HEK293 (cell line): ENCODE results near the gene DMAC2L.

ENCODE experiments used
- BCL11A ChIP-seq: fragments of 450-650 bp; formaldehyde crosslinking; IDR thresholded peaks from 2 replicates; pipeline ENCODE4 v1.5.1; 2016; ENCODE audit warnings: low read depth, missing biosample characterization, missing genetic modification characterization
- ELK4 ChIP-seq: IDR thresholded peaks from 2 replicates; pipeline ENCODE4 v1.6.1; 2011; ENCODE audit warnings: mild to moderate bottlenecking, low read depth, low read length, borderline replicate concordance
- KLF7 ChIP-seq: fragments of 450-650 bp; formaldehyde crosslinking; IDR thresholded peaks from 2 replicates; pipeline ENCODE4 v1.5.1; 2016; ENCODE audit warnings: missing biosample characterization, missing genetic modification characterization, borderline replicate concordance
- REPIN1 ChIP-seq: fragments of 450-650 bp; formaldehyde crosslinking; IDR thresholded peaks from 2 replicates; pipeline ENCODE4 v1.5.1; 2017; ENCODE audit warnings: missing biosample characterization, missing genetic modification characterization, low read depth
- SALL2 ChIP-seq: fragments of 450-650 bp; formaldehyde crosslinking; IDR thresholded peaks from 2 replicates; pipeline ENCODE4 v1.5.0; 2017; ENCODE audit warnings: missing biosample characterization, mild to moderate bottlenecking, missing genetic modification characterization, borderline replicate concordance
- SCRT1 ChIP-seq: fragments of 450-650 bp; formaldehyde crosslinking; IDR thresholded peaks from 2 replicates; pipeline ENCODE4 v1.5.1; 2016; ENCODE audit warnings: missing biosample characterization, missing genetic modification characterization, borderline replicate concordance
- SP7 ChIP-seq: fragments of 450-650 bp; formaldehyde crosslinking; IDR thresholded peaks from 2 replicates; pipeline ENCODE4 v1.5.1; 2016; ENCODE audit warnings: missing biosample characterization, missing genetic modification characterization
- WT1 ChIP-seq: fragments of 450-650 bp; formaldehyde crosslinking; IDR thresholded peaks from 2 replicates; pipeline ENCODE4 v1.5.1; 2016; ENCODE audit warnings: missing biosample characterization, missing genetic modification characterization
- ZBTB10 ChIP-seq: fragments of 450-650 bp; formaldehyde crosslinking; IDR thresholded peaks from 2 replicates; pipeline ENCODE4 v1.5.1; 2016; ENCODE audit warnings: missing biosample characterization, missing genetic modification characterization
- ZNF10 ChIP-seq: fragments of 450-650 bp; formaldehyde crosslinking; IDR thresholded peaks from 2 replicates; pipeline ENCODE4 v1.5.1; 2017; ENCODE audit warnings: missing biosample characterization, missing genetic modification characterization
- ZNF16 ChIP-seq: fragments of 450-650 bp; formaldehyde crosslinking; IDR thresholded peaks from 2 replicates; pipeline ENCODE4 v1.5.1; 2016; ENCODE audit warnings: low read depth, missing biosample characterization, missing genetic modification characterization
- ZNF169 ChIP-seq: fragments of 450-650 bp; formaldehyde crosslinking; IDR thresholded peaks from 2 replicates; pipeline ENCODE4 v1.5.1; 2016; ENCODE audit warnings: missing biosample characterization, missing genetic modification characterization
- ZNF2 ChIP-seq: fragments of 450-650 bp; formaldehyde crosslinking; IDR thresholded peaks from 2 replicates; pipeline ENCODE4 v1.5.1; 2016; ENCODE audit warnings: missing biosample characterization, missing genetic modification characterization
- ZNF350 ChIP-seq: fragments of 450-650 bp; formaldehyde crosslinking; IDR thresholded peaks from 2 replicates; pipeline ENCODE4 v1.5.0; 2017; ENCODE audit warnings: missing biosample characterization, mild to moderate bottlenecking, missing genetic modification characterization
- ZNF354C ChIP-seq: fragments of 450-650 bp; formaldehyde crosslinking; IDR thresholded peaks from 2 replicates; pipeline ENCODE4 v1.5.1; 2016; ENCODE audit warnings: missing biosample characterization, missing genetic modification characterization, low read depth, borderline replicate concordance
- ZNF394 ChIP-seq: fragments of 450-650 bp; formaldehyde crosslinking; IDR thresholded peaks from 2 replicates; pipeline ENCODE4 v1.5.1; 2016; ENCODE audit warnings: missing biosample characterization, missing genetic modification characterization, mild to moderate bottlenecking, moderate library complexity, borderline replicate concordance
- ZNF423 ChIP-seq: fragments of 450-650 bp; formaldehyde crosslinking; IDR thresholded peaks from 2 replicates; pipeline ENCODE4 v1.5.1; 2016; ENCODE audit warnings: missing biosample characterization, missing genetic modification characterization
- ZNF433 ChIP-seq: fragments of 450-650 bp; formaldehyde crosslinking; IDR thresholded peaks from 2 replicates; pipeline ENCODE4 v1.5.1; 2016; ENCODE audit warnings: missing biosample characterization, missing genetic modification characterization, low read depth
- ZNF555 ChIP-seq: fragments of 450-650 bp; formaldehyde crosslinking; conservative IDR thresholded peaks from 2 replicates; pipeline ENCODE4 v1.5.1; 2017; ENCODE audit warnings: missing biosample characterization, mild to moderate bottlenecking, missing genetic modification characterization, inconsistent platforms
- ZNF664 ChIP-seq: fragments of 450-650 bp; formaldehyde crosslinking; IDR thresholded peaks from 2 replicates; pipeline ENCODE4 v1.5.1; 2016; ENCODE audit warnings: missing biosample characterization, missing genetic modification characterization
- ZNF785 ChIP-seq: fragments of 450-650 bp; formaldehyde crosslinking; IDR thresholded peaks from 2 replicates; pipeline ENCODE4 v1.5.1; 2016; ENCODE audit warnings: missing biosample characterization, missing genetic modification characterization
- ZSCAN23 ChIP-seq: fragments of 450-650 bp; formaldehyde crosslinking; IDR thresholded peaks from 2 replicates; pipeline ENCODE4 v1.5.1; 2016; ENCODE audit warnings: missing biosample characterization, missing genetic modification characterization
- TF ChIP-seq, protein P1 (sequence below): fragments of 450-650 bp; formaldehyde crosslinking; IDR thresholded peaks from 2 replicates; pipeline ENCODE4 v1.5.1; 2016; ENCODE audit warnings: missing biosample characterization, missing genetic modification characterization
- TF ChIP-seq, protein P2 (sequence below): fragments of 450-650 bp; formaldehyde crosslinking; conservative IDR thresholded peaks from 2 replicates; pipeline ENCODE4 v1.5.1; 2016; ENCODE audit warnings: low read depth, missing biosample characterization, missing genetic modification characterization
- TF ChIP-seq, protein P3 (sequence below): fragments of 450-650 bp; formaldehyde crosslinking; IDR thresholded peaks from 2 replicates; pipeline ENCODE4 v1.5.1; 2016; ENCODE audit warnings: missing biosample characterization, missing genetic modification characterization
- TF ChIP-seq, protein P4 (sequence below): fragments of 450-650 bp; formaldehyde crosslinking; IDR thresholded peaks from 2 replicates; pipeline ENCODE4 v1.5.1; 2016; ENCODE audit warnings: missing biosample characterization, missing genetic modification characterization

DMAC2L gene

GRCh38 chr14:50311972-50312733 is at the start of gene DMAC2L, which contains the start of gene L2HGDH (continued):
- no peak for TF ChIP-seq ZNF433 (tag by site-specific recombination)
- TF ChIP-seq ZNF10 (tag by site-specific recombination): 0 out of 2 replicates have a peak, but pooled peaks have one; percentile 10
- TF ChIP-seq ZNF354C (tag by site-specific recombination): no peak
- no peak for TF ChIP-seq ELK4
- TF ChIP-seq ZNF394 (tag by site-specific recombination): peak; percentile 48; the same call in 1 of the 2 replicates
- no peak; the same call in none of the 2 replicates for TF ChIP-seq ZNF2 (tag by site-specific recombination)
- TF ChIP-seq, protein P1, sequence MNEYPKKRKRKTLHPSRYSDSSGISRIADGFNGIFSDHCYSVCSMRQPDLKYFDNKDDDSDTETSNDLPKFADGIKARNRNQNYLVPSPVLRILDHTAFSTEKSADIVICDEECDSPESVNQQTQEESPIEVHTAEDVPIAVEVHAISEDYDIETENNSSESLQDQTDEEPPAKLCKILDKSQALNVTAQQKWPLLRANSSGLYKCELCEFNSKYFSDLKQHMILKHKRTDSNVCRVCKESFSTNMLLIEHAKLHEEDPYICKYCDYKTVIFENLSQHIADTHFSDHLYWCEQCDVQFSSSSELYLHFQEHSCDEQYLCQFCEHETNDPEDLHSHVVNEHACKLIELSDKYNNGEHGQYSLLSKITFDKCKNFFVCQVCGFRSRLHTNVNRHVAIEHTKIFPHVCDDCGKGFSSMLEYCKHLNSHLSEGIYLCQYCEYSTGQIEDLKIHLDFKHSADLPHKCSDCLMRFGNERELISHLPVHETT: no peak
- 0 out of 2 replicates have a peak, but pooled peaks have one; percentile 39 for TF ChIP-seq KLF7 (tag by site-specific recombination)
- no peak for TF ChIP-seq ZNF555 (tag by site-specific recombination)
- TF ChIP-seq ZNF423 (tag by site-specific recombination): no peak
- 0 out of 2 replicates have a peak, but pooled peaks have one; percentile 22 for TF ChIP-seq WT1 (tag by site-specific recombination)
- TF ChIP-seq ZSCAN23 (tag by site-specific recombination): no peak
- no peak for TF ChIP-seq SALL2
- peak; percentile 64; the same call in 1 of the 2 replicates for TF ChIP-seq SP7 (tag by site-specific recombination)
- TF ChIP-seq ZBTB10: no peak
- TF ChIP-seq, protein P2, sequence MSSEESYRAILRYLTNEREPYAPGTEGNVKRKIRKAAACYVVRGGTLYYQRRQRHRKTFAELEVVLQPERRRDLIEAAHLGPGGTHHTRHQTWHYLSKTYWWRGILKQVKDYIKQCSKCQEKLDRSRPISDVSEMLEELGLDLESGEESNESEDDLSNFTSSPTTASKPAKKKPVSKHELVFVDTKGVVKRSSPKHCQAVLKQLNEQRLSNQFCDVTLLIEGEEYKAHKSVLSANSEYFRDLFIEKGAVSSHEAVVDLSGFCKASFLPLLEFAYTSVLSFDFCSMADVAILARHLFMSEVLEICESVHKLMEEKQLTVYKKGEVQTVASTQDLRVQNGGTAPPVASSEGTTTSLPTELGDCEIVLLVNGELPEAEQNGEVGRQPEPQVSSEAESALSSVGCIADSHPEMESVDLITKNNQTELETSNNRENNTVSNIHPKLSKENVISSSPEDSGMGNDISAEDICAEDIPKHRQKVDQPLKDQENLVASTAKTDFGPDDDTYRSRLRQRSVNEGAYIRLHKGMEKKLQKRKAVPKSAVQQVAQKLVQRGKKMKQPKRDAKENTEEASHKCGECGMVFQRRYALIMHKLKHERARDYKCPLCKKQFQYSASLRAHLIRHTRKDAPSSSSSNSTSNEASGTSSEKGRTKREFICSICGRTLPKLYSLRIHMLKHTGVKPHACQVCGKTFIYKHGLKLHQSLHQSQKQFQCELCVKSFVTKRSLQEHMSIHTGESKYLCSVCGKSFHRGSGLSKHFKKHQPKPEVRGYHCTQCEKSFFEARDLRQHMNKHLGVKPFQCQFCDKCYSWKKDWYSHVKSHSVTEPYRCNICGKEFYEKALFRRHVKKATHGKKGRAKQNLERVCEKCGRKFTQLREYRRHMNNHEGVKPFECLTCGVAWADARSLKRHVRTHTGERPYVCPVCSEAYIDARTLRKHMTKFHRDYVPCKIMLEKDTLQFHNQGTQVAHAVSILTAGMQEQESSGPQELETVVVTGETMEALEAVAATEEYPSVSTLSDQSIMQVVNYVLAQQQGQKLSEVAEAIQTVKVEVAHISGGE: no peak
- TF ChIP-seq, protein P3, sequence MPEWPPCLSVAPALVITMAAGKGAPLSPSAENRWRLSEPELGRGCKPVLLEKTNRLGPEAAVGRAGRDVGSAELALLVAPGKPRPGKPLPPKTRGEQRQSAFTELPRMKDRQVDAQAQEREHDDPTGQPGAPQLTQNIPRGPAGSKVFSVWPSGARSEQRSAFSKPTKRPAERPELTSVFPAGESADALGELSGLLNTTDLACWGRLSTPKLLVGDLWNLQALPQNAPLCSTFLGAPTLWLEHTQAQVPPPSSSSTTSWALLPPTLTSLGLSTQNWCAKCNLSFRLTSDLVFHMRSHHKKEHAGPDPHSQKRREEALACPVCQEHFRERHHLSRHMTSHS (tag by site-specific recombination): no peak
- no peak for TF ChIP-seq ZNF664
- peak; percentile 53; the same call in 1 of the 2 replicates for TF ChIP-seq SCRT1 (tag by site-specific recombination)
- TF ChIP-seq ZNF16 (tag by site-specific recombination): no peak
- TF ChIP-seq, protein P4, sequence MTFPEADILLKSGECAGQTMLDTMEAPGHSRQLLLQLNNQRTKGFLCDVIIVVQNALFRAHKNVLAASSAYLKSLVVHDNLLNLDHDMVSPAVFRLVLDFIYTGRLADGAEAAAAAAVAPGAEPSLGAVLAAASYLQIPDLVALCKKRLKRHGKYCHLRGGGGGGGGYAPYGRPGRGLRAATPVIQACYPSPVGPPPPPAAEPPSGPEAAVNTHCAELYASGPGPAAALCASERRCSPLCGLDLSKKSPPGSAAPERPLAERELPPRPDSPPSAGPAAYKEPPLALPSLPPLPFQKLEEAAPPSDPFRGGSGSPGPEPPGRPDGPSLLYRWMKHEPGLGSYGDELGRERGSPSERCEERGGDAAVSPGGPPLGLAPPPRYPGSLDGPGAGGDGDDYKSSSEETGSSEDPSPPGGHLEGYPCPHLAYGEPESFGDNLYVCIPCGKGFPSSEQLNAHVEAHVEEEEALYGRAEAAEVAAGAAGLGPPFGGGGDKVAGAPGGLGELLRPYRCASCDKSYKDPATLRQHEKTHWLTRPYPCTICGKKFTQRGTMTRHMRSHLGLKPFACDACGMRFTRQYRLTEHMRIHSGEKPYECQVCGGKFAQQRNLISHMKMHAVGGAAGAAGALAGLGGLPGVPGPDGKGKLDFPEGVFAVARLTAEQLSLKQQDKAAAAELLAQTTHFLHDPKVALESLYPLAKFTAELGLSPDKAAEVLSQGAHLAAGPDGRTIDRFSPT: peak; percentile 92
- no peak for TF ChIP-seq REPIN1 (tag by site-specific recombination)
- peak; percentile 58; the same call in 1 of the 2 replicates for TF ChIP-seq BCL11A (tag by site-specific recombination)
- no peak for TF ChIP-seq ZNF169 (tag by site-specific recombination)
- TF ChIP-seq ZNF350 (tag by site-specific recombination): no peak
- no peak for TF ChIP-seq ZNF785 (tag by site-specific recombination)
